ENCODE measurements around the gene GORASP1. TPM values are rescaled to one million over a fixed set of nuclear protein-coding genes. Genes with fewer than 3 reads are reported as not detected.

The GORASP1 gene
- total RNA-seq, 4 donors from 2014 or later, result 34.3 to 81.9 (median 38.5) TPM

DNA sequence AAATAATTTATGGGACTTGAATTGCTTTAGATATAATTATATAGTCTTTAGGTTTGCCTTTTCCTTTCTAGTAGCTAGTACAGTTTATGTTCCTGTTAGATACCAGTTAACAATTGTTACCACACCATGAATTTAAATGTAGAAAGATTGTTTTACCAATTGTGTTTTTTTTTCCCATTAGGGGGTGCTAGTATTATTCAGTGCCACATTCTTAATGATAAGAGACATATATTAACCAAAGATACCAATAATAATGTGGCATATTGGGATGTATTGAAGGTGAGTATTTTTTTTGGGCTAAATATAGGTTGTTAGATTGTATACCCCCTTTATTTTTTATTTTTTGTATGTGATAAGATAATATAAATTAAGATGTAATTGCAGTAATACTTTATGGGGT lies 27.9 kb downstream of the GORASP1 start:
- DNase-seq (no peak), ATAC-seq (no peak)
- in situ Hi-C loops (cut with MboI; ENCODE audit: low sequenced_read_pairs in 4 of 4), result no loop called here
- Histone ChIP-seq H3K36me3 (peaks cover 0 to 54% of the 10 kb centered on the region in 2 donors), H3K4me1 (no peaks in the 10 kb centered on the region), H3K9me3 (no peaks in the 10 kb centered on the region), H3K27me3 (no peaks in the 10 kb centered on the region), H3K27ac (no peak overlapping the region), H3K4me3 (no peak overlapping the region)
- intact Hi-C loops (cut with DNase I; ENCODE audit: low total_unique reads), result no loop called here
- no peak for TF ChIP-seq POLR2A (IDR thresholded peaks at IDR 0.05)
- TF ChIP-seq, protein P1, sequence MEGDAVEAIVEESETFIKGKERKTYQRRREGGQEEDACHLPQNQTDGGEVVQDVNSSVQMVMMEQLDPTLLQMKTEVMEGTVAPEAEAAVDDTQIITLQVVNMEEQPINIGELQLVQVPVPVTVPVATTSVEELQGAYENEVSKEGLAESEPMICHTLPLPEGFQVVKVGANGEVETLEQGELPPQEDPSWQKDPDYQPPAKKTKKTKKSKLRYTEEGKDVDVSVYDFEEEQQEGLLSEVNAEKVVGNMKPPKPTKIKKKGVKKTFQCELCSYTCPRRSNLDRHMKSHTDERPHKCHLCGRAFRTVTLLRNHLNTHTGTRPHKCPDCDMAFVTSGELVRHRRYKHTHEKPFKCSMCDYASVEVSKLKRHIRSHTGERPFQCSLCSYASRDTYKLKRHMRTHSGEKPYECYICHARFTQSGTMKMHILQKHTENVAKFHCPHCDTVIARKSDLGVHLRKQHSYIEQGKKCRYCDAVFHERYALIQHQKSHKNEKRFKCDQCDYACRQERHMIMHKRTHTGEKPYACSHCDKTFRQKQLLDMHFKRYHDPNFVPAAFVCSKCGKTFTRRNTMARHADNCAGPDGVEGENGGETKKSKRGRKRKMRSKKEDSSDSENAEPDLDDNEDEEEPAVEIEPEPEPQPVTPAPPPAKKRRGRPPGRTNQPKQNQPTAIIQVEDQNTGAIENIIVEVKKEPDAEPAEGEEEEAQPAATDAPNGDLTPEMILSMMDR (IDR thresholded peaks at IDR 0.05 in 4 of 5, conservative IDR thresholded peaks at IDR 0.05 in 1 of 5), result no peak

DNA sequence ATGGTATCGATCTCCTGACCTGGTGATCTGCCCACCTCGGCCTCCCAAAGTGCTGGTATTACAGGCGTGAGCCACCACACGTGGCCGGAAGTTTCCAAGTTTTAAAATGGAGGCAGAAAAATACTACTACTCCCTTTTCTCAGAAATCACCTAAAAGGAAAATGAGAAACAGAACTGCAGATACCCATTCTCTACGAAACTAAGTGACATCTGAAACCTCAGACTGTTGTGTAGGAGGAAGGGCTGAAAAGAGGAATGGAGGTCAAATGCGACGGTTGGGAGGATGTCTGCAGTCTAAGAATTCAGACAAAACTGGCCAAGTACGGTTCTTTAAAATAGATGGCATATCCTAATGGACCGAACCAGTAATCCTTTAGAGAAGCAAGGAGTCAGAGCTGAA lies 31.5 kb downstream of the GORASP1 start:
- Histone ChIP-seq H3K27ac (no peak overlapping the region), H3K27me3 (no peaks in the 10 kb centered on the region), H3K4me3 (no peak overlapping the region), H3K36me3 (peaks cover 0 to 55% of the 10 kb centered on the region in 2 donors), H3K9me3 (no peaks in the 10 kb centered on the region), H3K4me1 (no peaks in the 10 kb centered on the region)
- TF ChIP-seq, protein P1 (IDR thresholded peaks at IDR 0.05 in 4 of 5, conservative IDR thresholded peaks at IDR 0.05 in 1 of 5), result no peak
- no peak for TF ChIP-seq POLR2A (IDR thresholded peaks at IDR 0.05)
- no peak for DNase-seq
- in situ Hi-C loops (cut with MboI; ENCODE audit: low sequenced_read_pairs in 4 of 4) (no loop called here), intact Hi-C loops (cut with DNase I; ENCODE audit: low total_unique reads) (no loop called here)
- ATAC-seq, result no peak

- Histone ChIP-seq H3K4me1 (no peaks in the 10 kb centered on the region), H3K27me3 (no peaks in the 10 kb centered on the region), H3K36me3 (peaks cover 0 to 43% of the 10 kb centered on the region in 2 donors), H3K4me3 (no peak overlapping the region), H3K9me3 (no peaks in the 10 kb centered on the region), H3K27ac (no peak overlapping the region)
- ATAC-seq (no peak), DNase-seq (no peak)
- in situ Hi-C loops (cut with MboI; ENCODE audit: low sequenced_read_pairs in 4 of 4), result no loop called here
- no peak for TF ChIP-seq POLR2A (IDR thresholded peaks at IDR 0.05)
- TF ChIP-seq, protein P1 (IDR thresholded peaks at IDR 0.05 in 4 of 5, conservative IDR thresholded peaks at IDR 0.05 in 1 of 5), result no peak
- intact Hi-C loops (cut with DNase I; ENCODE audit: low total_unique reads), result no loop called here
Measured at GRCh38 chr3:39068556-39068955, 38.9 kb downstream of the GORASP1 start.

DNA sequence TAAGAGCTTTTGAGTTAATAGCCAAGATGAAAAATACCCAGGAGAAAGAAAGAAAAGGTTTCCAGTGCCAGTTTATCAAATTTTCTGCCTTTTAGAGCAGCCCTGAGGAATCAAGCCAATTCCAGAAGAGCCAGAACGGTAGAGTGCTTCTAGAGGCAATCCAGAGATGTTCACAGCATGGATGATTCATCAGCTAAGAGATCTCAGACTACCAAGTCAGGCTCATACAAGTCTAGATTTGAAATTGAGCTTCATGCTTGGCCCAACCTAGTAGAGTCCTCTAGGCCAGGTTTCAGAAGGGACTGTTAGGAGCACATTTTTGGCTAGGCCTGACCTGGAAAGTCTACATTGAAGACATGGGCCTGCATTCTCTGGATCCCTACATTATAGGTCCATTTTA lies 40.1 kb downstream of the GORASP1 start:
- DNase-seq (no peak), ATAC-seq (no peak)
- H3K4me3 ChIP-seq, result no peak overlapping the region
- no peaks in the 10 kb centered on the region for H3K27me3 ChIP-seq
- H3K9me3 ChIP-seq, result no peaks in the 10 kb centered on the region
- intact Hi-C loops (cut with DNase I; ENCODE audit: low total_unique reads), result no loop called here
- no peaks in the 10 kb centered on the region for H3K4me1 ChIP-seq
- H3K27ac ChIP-seq, result no peak overlapping the region
- peaks cover 0 to 31% of the 10 kb centered on the region in 2 donors for H3K36me3 ChIP-seq
- in situ Hi-C loops (cut with MboI; ENCODE audit: low sequenced_read_pairs in 4 of 4), result no loop called here
- TF ChIP-seq, protein P1 (IDR thresholded peaks at IDR 0.05 in 4 of 5, conservative IDR thresholded peaks at IDR 0.05 in 1 of 5), result no peak
- no peak for TF ChIP-seq POLR2A (IDR thresholded peaks at IDR 0.05)

DNA sequence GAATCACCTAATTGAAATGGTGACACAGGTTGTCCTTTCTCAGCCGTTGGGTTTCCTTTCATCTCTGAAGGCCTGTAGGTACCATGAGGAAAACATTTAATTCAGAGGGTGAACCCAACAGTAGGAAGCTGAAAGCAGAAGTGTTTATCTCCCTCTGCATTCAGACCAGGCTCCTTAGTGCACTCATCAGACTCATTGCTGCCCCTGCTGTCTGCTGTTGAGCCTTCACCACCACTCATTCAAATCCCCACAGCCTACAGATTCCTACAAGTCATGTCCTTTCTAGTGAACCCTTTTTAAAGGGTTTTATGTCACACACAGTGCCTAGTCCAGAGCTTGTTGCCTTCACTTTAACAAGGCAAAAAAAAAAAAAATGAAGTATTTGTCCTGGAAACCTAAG lies 42.2 kb downstream of the GORASP1 start:
- TF ChIP-seq, protein P1 (IDR thresholded peaks at IDR 0.05 in 4 of 5, conservative IDR thresholded peaks at IDR 0.05 in 1 of 5), result no peak
- no peak for TF ChIP-seq POLR2A (IDR thresholded peaks at IDR 0.05)
- no peak overlapping the region for H3K27ac ChIP-seq
- no peaks in the 10 kb centered on the region for H3K27me3 ChIP-seq
- H3K9me3 ChIP-seq, result no peaks in the 10 kb centered on the region
- DNase-seq, result no peak
- intact Hi-C loops (cut with DNase I; ENCODE audit: low total_unique reads), result no loop called here
- no peak overlapping the region for H3K4me3 ChIP-seq
- H3K4me1 ChIP-seq, result no peaks in the 10 kb centered on the region
- in situ Hi-C loops (cut with MboI; ENCODE audit: low sequenced_read_pairs in 4 of 4), result no loop called here
- ATAC-seq, result no peak
- H3K36me3 ChIP-seq, result peaks cover 0 to 28% of the 10 kb centered on the region in 2 donors

Data from gastrocnemius medialis (tissue), 4 donors.